Gastrocnemius medialis (tissue), 4 donors: ENCODE results near the gene MAPK8IP1.

ENCODE experiments used
- CTCF ChIP-seq, 5 experiments: fragments of 450-650 bp in 3 of 5; fragments of 200-600 bp in 2 of 5; sonication (generic) in 2 of 5; IDR thresholded peaks in 4 of 5; conservative IDR thresholded peaks in 1 of 5; 1 replicate in 4 of 5; 2 replicates in 1 of 5; pipeline ENCODE4 v1.5.1; 2016 to 2019; ENCODE audit warnings: antibody characterized with exemption in 5 of 5, mild to moderate bottlenecking in 3 of 5, moderate library complexity in 3 of 5
- POLR2A ChIP-seq, 2 donors: fragments of 450-650 bp; IDR thresholded peaks; one replicate each; pipeline ENCODE4 v1.6.1; 2017; ENCODE audit warnings: antibody characterized with exemption in 2 of 2, mild to moderate bottlenecking in 2 of 2, moderate library complexity in 2 of 2

GRCh38 chr11:45895553-45896259 lies 10.3 kb downstream of the MAPK8IP1 start:
- no peak for TF ChIP-seq CTCF (IDR thresholded peaks at IDR 0.05 in 4 of 5, conservative IDR thresholded peaks at IDR 0.05 in 1 of 5)
- TF ChIP-seq POLR2A (IDR thresholded peaks at IDR 0.05): no peak
